Activated B cell treated with CpG ODN at 0.5 μM for 24 hours (primary cell): ENCODE measurements around the gene TP53I11. TPM values are rescaled to one million over a fixed set of nuclear protein-coding genes. Genes with fewer than 3 reads are reported as not detected.

ENCODE experiments used
- ATAC-seq: fragments of 200-7000 bp; cut with Tn5 transposase; one replicate; pipeline ENCODE4 v1.10.0; 2021; ENCODE audit warnings: low read depth, mild to moderate bottlenecking, moderate library complexity
- CTCF ChIA-PET: fragments of 350-600 bp; sonication (Branson Sonifier 250); formaldehyde crosslinking; loops from one replicate; lab custom pipeline; 2021; ENCODE audit warnings: antibody characterized with exemption; lab: Charles Lee
- POLR2A ChIA-PET: fragments of 350-600 bp; sonication (Branson Sonifier 250); formaldehyde crosslinking; loops from one replicate; lab custom pipeline; 2021; ENCODE audit warnings: antibody characterized with exemption; lab: Charles Lee
- DNase-seq: peaks from one replicate; pipeline ENCODE4 v3.0.0; 2022
- H3K27ac Mint-ChIP-seq: one replicate; pipeline ENCODE4 v1.8.0; 2020; ENCODE audit warnings: mixed read lengths
- H3K27me3 Mint-ChIP-seq: one replicate; pipeline ENCODE4 v1.8.0; 2021; ENCODE audit warnings: mixed read lengths
- H3K36me3 Mint-ChIP-seq: one replicate; pipeline ENCODE4 v1.8.0; 2021; ENCODE audit warnings: low read depth, mixed read lengths
- H3K4me1 Mint-ChIP-seq: one replicate; pipeline ENCODE4 v1.8.0; 2021; ENCODE audit warnings: mixed read lengths
- H3K4me3 Mint-ChIP-seq: one replicate; pipeline ENCODE4 v1.8.0; 2020; ENCODE audit warnings: mild to moderate bottlenecking, mixed read lengths
- H3K9me3 Mint-ChIP-seq: one replicate; pipeline ENCODE4 v1.8.0; 2020; ENCODE audit warnings: mixed read lengths
- intact Hi-C: fragments of 100-400 bp; cut with micrococcal nuclease; formaldehyde crosslinking; loops from one replicate; pipeline ENCODE4 v1.15.1; 2024
- total RNA-seq: library from RNA; stranded (reverse); gene quantifications from 2 replicates; pipeline ENCODE4 v1.2.3, GENCODE V29; 2022
- TF ChIP-seq, protein P1 (sequence below): fragments of 200-600 bp; IDR thresholded peaks from one replicate; pipeline ENCODE4 v1.8.0; 2022; ENCODE audit warnings: antibody characterized with exemption, mild to moderate bottlenecking

TP53I11 gene
- total RNA-seq, 1 donor from 2014 or later: 175 TPM

GRCh38 chr11:44901120-44901633, 49.5 kb downstream of the TP53I11 start:
- DNase-seq: no peak
- no peak for ATAC-seq
- intact Hi-C loops: no loop called here
- POLR2A ChIA-PET: no interaction called here
- H3K36me3 Mint-ChIP-seq: no peaks in the 10 kb centered on the region
- H3K27ac Mint-ChIP-seq: no peak overlapping the region
- CTCF ChIA-PET: no interaction called here
- TF ChIP-seq, protein P1, sequence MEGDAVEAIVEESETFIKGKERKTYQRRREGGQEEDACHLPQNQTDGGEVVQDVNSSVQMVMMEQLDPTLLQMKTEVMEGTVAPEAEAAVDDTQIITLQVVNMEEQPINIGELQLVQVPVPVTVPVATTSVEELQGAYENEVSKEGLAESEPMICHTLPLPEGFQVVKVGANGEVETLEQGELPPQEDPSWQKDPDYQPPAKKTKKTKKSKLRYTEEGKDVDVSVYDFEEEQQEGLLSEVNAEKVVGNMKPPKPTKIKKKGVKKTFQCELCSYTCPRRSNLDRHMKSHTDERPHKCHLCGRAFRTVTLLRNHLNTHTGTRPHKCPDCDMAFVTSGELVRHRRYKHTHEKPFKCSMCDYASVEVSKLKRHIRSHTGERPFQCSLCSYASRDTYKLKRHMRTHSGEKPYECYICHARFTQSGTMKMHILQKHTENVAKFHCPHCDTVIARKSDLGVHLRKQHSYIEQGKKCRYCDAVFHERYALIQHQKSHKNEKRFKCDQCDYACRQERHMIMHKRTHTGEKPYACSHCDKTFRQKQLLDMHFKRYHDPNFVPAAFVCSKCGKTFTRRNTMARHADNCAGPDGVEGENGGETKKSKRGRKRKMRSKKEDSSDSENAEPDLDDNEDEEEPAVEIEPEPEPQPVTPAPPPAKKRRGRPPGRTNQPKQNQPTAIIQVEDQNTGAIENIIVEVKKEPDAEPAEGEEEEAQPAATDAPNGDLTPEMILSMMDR: no peak
- H3K9me3 Mint-ChIP-seq: no peaks in the 10 kb centered on the region
- no peak overlapping the region for H3K4me3 Mint-ChIP-seq
- peaks cover 9% of the 10 kb centered on the region for H3K4me1 Mint-ChIP-seq
- H3K27me3 Mint-ChIP-seq: peaks cover 8% of the 10 kb centered on the region

GRCh38 chr11:44899959-44900358, 50.7 kb downstream of the TP53I11 start:
- H3K27ac Mint-ChIP-seq: no peak overlapping the region
- intact Hi-C loops: no loop called here
- DNase-seq (no peak), ATAC-seq (no peak)
- H3K27me3 Mint-ChIP-seq: peaks cover 8% of the 10 kb centered on the region
- no peak overlapping the region for H3K4me3 Mint-ChIP-seq
- ChIA-PET CTCF (no interaction called here), POLR2A (no interaction called here)
- no peaks in the 10 kb centered on the region for H3K4me1 Mint-ChIP-seq
- H3K36me3 Mint-ChIP-seq: no peaks in the 10 kb centered on the region
- no peaks in the 10 kb centered on the region for H3K9me3 Mint-ChIP-seq
- TF ChIP-seq, protein P1: no peak

DNA sequence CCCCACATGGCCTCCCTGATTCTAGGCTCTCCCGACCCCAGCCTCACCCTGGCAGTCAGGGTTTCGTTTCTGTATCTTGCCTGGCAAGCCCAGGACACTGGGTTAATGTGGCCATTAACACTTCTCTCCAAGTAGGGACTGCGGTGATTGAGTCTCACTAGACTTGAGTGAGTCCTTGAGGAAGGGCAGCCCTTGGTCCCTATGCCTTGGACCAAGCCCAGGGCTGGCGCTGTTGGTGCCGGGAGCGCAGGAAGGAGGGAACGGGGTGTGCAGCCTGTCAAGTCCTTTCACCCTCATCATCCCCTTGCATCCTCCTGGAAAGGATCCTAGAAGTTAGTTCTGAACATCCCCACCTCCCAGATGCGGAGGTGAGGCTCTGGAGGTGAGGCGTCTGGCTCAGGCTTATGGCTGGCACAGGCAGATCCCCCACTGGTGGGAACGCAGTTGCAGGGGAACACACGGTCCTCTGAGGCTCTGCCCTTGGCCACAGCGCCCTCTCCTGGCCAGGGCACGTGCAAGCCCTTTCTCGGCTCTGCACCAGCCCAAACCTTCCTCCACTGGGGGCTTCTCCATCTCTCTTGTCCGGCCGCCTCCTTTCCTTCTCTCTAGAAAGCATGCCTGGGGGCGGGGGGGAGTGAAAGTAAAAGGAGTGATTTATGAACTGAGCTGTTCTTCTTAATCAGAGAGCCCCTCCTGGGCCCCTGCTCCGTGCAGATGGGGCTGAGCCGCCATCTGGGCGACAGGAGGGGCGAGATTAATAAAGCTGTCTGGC, 56.7 kb downstream of the TP53I11 start:
- ATAC-seq: peak; percentile 60
- TF ChIP-seq, protein P1: no peak
- CTCF ChIA-PET: interaction anchor here (1.1 kb wide), 1 partner anchor 272 kb away, joined by 3 read pairs; no protein-coding TSS in a partner anchor
- POLR2A ChIA-PET: no interaction called here
- intact Hi-C loops: loop anchor here (1.0 to 5.0 kb wide), 4 partner anchors 167 to 607 kb away; partner anchors contain the start of gene TSPAN18
- H3K36me3 Mint-ChIP-seq: no peaks in the 10 kb centered on the region
- no peak for DNase-seq
- H3K4me3 Mint-ChIP-seq: no peak overlapping the region
- peaks cover 8% of the 10 kb centered on the region for H3K27me3 Mint-ChIP-seq
- no peaks in the 10 kb centered on the region for H3K9me3 Mint-ChIP-seq
- no peak overlapping the region for H3K27ac Mint-ChIP-seq
- no peaks in the 10 kb centered on the region for H3K4me1 Mint-ChIP-seq

DNA sequence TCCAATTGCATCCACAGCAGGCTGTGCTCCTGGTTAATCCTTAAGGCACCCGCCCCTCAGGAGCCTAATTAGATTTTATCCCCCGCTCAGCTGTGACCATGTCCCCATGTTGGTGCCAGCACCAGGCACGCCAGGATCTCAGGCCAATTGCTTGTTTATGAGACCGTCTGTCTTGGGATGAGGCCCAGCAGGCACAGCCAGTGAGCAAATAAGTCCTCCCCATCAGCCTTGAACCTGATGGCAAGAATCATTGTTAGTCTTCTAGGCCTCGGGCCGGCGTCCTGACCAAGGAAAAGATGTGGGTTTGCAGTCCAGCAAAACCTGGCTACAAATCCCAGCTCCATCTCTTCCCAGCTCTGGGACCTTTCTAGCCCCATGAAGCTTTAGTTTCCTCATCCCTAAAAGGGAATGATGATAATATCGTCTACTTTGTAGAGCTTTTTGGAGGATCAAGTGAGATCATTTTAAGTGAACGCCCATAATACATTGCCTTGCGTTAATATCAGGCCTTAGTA, 57.3 kb downstream of the TP53I11 start:
- H3K36me3 Mint-ChIP-seq: no peaks in the 10 kb centered on the region
- intact Hi-C loops: loop anchor here (5.0 kb wide), 2 partner anchors 166 to 606 kb away; partner anchors contain the start of gene TSPAN18
- TF ChIP-seq, protein P1: no peak
- POLR2A ChIA-PET: no interaction called here
- CTCF ChIA-PET: interaction anchor here (1.1 kb wide), 1 partner anchor 271 kb away, joined by 3 read pairs; no protein-coding TSS in a partner anchor
- no peak for DNase-seq
- no peak overlapping the region for H3K27ac Mint-ChIP-seq
- H3K27me3 Mint-ChIP-seq: peaks cover 8% of the 10 kb centered on the region
- H3K4me1 Mint-ChIP-seq: no peaks in the 10 kb centered on the region
- no peaks in the 10 kb centered on the region for H3K9me3 Mint-ChIP-seq
- H3K4me3 Mint-ChIP-seq: no peak overlapping the region
- ATAC-seq: no peak

DNA sequence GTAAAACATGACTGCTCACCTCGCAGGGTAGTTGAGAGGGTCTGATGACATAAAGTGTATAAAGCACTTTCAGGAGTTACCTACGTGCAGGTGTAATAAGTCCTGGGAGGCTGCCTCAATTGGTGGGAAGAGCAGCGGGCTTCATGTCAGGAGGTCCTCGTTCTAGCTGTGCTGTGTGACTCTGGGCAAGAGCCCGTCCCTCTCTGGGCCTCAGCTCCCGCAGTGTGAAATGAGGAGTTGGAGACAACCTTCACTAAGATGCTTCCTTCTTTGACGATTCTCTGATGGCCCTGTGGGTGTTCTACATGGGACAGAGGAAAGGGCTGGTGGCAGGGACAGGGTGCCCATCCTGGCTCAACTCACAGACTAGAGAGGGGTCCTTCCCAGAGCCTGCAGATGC, 57.8 kb downstream of the TP53I11 start:
- no peaks in the 10 kb centered on the region for H3K36me3 Mint-ChIP-seq
- DNase-seq (no peak), ATAC-seq (no peak)
- H3K9me3 Mint-ChIP-seq: no peaks in the 10 kb centered on the region
- peaks cover 8% of the 10 kb centered on the region for H3K27me3 Mint-ChIP-seq
- H3K4me1 Mint-ChIP-seq: no peaks in the 10 kb centered on the region
- TF ChIP-seq, protein P1: no peak
- H3K4me3 Mint-ChIP-seq: no peak overlapping the region
- ChIA-PET CTCF (interaction anchor here (1.1 kb wide), 1 partner anchor 271 kb away, joined by 3 read pairs; no protein-coding TSS in a partner anchor), POLR2A (no interaction called here)
- no peak overlapping the region for H3K27ac Mint-ChIP-seq
- intact Hi-C loops: loop anchor here (5.0 kb wide), 2 partner anchors 166 to 606 kb away; partner anchors contain the start of gene TSPAN18
